ENCODE data around the gene RAB15. TPM values are rescaled to one million over a fixed set of nuclear protein-coding genes. Genes with fewer than 3 reads are reported as not detected.
"Not testable (repeated sequence)": the region's sequence is repeated elsewhere in the genome, so short reads cannot be mapped to it uniquely, and the experiment has no call there.

RAB15 gene
- total RNA-seq, 6 experiments from 2014 or later: 3.5 to 5.7 (median 5.0) TPM

DNA sequence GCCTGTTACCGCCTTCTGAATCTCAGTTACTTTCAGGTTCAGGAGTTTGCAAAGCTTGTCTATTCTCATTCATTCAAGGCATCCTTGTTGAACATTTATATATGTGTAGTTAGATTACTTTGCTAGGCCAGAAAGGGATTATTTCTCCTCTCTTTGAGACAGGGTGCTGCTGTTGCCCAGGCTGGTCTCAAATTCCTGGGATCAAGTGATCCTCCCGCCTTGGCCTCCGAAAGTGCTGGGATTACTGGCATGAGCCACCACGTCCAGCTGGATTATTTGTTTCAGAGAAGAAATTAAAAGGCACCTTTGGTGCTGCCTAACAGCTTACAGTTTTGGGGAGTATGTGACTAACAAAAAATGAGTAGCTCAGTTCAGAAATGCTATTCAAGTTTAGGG lies 57.1 kb downstream of the RAB15 start:
- Mint-ChIP-seq H3K36me3 (ENCODE audit: low read depth) (peaks cover 20% of the 10 kb centered on the region), H3K4me1 (ENCODE audit: low read depth) (peaks cover 51% of the 10 kb centered on the region), H3K27me3 (ENCODE audit: insufficient read depth) (peaks cover 2% of the 10 kb centered on the region; the same call in 1 of the 2 replicates), H3K27ac (peak overlapping the region; percentile 95), H3K9me3 (no peaks in the 10 kb centered on the region), H3K4me3 (peak overlapping the region; percentile 98)
- DNase-seq: no peak
- TF ChIP-seq, protein P1, sequence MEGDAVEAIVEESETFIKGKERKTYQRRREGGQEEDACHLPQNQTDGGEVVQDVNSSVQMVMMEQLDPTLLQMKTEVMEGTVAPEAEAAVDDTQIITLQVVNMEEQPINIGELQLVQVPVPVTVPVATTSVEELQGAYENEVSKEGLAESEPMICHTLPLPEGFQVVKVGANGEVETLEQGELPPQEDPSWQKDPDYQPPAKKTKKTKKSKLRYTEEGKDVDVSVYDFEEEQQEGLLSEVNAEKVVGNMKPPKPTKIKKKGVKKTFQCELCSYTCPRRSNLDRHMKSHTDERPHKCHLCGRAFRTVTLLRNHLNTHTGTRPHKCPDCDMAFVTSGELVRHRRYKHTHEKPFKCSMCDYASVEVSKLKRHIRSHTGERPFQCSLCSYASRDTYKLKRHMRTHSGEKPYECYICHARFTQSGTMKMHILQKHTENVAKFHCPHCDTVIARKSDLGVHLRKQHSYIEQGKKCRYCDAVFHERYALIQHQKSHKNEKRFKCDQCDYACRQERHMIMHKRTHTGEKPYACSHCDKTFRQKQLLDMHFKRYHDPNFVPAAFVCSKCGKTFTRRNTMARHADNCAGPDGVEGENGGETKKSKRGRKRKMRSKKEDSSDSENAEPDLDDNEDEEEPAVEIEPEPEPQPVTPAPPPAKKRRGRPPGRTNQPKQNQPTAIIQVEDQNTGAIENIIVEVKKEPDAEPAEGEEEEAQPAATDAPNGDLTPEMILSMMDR (IDR thresholded peaks at IDR 0.05): no peak

DNA sequence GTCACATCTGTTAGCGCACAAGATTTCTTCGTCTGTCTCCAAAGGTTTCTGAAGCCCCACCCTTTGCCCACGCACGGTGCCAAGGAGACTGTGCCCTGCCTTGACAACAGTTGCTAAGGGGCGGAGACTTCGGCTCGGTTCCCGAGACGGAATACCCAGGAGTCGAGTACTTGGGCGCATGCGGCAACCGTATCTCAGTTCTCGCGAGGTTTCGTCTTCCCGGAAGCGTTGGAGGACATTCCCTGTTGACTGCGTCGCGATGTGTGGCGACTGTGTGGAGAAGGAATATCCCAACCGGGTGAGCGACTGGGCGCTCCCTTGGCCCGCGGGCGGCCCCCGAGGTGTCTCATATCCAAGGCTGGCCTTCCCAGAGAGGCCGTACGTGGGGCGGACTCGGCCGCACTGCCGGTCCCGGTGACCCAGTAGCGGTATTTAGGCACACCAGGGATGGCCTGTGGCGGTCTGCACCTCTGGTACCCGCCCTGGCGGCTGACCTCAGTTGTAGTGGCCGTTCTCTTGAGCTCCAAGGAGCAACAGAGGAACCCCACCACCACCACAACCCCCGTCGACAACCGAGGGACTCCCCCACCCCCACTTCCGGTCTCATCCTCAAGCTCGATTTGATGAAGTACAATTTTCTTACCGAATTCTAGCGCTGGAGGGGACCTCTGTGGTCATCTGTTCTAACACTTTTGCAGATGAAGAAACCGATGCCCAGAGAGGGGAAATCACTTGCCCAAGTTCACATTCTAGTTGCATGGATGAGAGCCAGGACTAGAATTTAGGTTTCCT lies 57.7 kb downstream of the RAB15 start, which contains the start of gene CHURC1:
TSS of gene CHURC1 (plus strand) at position 219 of the 792 bp plus-strand sequence. CDS start at position 260, 41 bp downstream.
- peak; percentile 98 for DNase-seq
- peaks cover 2% of the 10 kb centered on the region; the same call in 1 of the 2 replicates for H3K27me3 Mint-ChIP-seq (ENCODE audit: insufficient read depth)
- peaks cover 20% of the 10 kb centered on the region for H3K36me3 Mint-ChIP-seq (ENCODE audit: low read depth)
- H3K27ac Mint-ChIP-seq: peak within 1 kb of the TSS; percentile 95
- H3K9me3 Mint-ChIP-seq: no peaks in the 10 kb centered on the region
- TF ChIP-seq, protein P1 (IDR thresholded peaks at IDR 0.05): no peak
- peak within 1 kb of the TSS; percentile 98 for H3K4me3 Mint-ChIP-seq
- H3K4me1 Mint-ChIP-seq (ENCODE audit: low read depth): peaks cover 45% of the 10 kb centered on the region

DNA sequence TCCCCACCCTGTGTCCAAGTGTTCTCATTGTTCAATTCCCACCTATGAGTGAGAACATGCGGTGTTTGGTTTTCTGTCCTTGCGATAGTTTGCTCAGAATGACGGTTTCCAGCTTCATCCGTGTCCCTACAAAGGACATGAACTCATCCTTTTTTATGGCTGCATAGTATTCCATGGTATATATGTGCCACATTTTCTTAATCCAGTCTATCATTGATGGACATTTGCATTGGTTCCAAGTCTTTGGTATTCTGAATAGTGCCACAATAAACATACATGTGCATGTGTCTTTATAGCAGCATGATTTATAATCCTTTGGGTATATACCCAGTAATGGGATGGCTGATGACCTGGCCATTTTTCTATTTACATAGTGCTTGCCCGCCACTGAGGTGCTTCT lies 58.7 kb downstream of the RAB15 start:
- peaks cover 20% of the 10 kb centered on the region for H3K36me3 Mint-ChIP-seq (ENCODE audit: low read depth)
- peak overlapping the region; percentile 98 for H3K4me3 Mint-ChIP-seq
- DNase-seq; H3K9me3 Mint-ChIP-seq; H3K27me3 Mint-ChIP-seq (ENCODE audit: insufficient read depth): not testable (repeated sequence)
- peaks cover 37% of the 10 kb centered on the region for H3K4me1 Mint-ChIP-seq (ENCODE audit: low read depth)
- H3K27ac Mint-ChIP-seq: peak overlapping the region; percentile 95

DNA sequence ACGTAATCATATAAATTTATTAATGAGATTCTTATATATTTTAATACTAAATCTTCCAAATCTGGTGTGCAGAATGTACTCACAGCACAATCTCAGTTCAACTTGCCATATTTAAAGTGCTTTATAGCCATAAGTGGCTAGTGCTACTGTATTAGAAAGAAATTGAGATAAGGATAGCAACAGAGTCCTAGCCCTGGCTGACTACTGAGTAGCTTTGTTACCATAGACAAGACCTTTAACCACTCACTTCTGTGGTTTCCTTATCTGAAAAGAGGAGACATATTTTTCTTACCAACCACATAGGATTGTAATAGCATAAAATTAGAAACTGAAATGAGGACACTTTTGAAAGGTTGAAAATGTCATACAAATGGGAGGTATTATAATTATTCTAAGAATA lies 59.9 kb downstream of the RAB15 start:
- DNase-seq: no peak
- TF ChIP-seq, protein P1 (IDR thresholded peaks at IDR 0.05): no peak
- peaks cover 15% of the 10 kb centered on the region for H3K36me3 Mint-ChIP-seq (ENCODE audit: low read depth)
- no peak overlapping the region for H3K4me3 Mint-ChIP-seq
- no peaks in the 10 kb centered on the region for H3K9me3 Mint-ChIP-seq
- H3K4me1 Mint-ChIP-seq (ENCODE audit: low read depth): peaks cover 25% of the 10 kb centered on the region
- peaks cover 2% of the 10 kb centered on the region; the same call in 1 of the 2 replicates for H3K27me3 Mint-ChIP-seq (ENCODE audit: insufficient read depth)
- no peak overlapping the region for H3K27ac Mint-ChIP-seq

DNA sequence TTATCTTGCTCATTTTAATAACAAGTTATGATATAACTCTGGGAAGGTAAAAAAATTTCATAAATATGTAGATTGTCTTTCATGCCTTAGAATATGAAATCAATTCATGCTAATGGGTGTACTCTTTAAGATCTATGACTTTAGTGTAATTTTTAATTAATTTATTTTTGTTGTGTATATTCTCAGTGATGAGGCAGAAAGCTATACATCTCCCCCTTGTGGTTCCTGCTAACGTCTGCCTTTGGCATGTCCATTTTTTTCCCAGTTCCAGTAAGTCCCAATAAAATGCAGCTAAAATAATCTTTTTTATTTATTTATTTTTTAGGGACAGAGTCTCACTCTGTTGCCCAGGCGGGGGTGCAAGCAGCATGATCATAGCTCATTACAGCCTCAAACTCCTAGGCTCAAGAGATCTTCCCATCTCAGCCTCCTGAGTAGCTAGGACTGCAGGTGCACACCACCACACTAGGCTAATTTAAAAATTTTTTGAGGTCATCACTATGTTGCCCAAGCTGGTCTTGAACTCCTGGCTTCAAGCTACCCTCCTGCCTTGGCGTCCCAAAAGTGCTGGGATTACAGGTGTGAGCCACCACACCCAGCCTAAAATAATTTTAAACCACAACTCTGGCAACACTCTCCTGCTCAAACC lies 61.2 kb downstream of the RAB15 start:
- TF ChIP-seq, protein P1 (IDR thresholded peaks at IDR 0.05): peak; percentile 84
- no peak overlapping the region for H3K27ac Mint-ChIP-seq
- H3K27me3 Mint-ChIP-seq (ENCODE audit: insufficient read depth): peaks cover 4% of the 10 kb centered on the region
- no peak overlapping the region for H3K4me3 Mint-ChIP-seq
- peak; percentile 42 for DNase-seq
- no peaks in the 10 kb centered on the region for H3K9me3 Mint-ChIP-seq
- H3K36me3 Mint-ChIP-seq (ENCODE audit: low read depth): peaks cover 12% of the 10 kb centered on the region
- peaks cover 23% of the 10 kb centered on the region for H3K4me1 Mint-ChIP-seq (ENCODE audit: low read depth)

DNA sequence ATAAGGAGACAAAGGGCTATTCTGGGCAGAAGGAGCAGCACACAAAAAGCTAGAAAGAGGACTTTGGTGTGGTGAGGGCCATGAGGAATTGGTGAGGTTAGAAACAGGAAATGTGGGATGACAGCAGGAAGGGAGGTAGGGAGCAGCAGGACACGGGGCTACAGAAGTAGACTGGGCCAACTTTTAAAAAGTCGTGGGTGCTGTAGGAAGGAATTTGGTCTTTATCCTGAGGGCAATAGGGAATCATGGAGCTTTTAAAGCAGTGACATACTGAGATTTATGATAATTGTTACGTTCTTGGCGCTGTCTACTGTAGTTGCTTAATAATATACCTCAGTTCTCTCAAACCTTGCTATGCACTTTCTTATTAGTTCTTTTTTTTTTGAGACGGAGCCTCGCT lies 66.1 kb downstream of the RAB15 start:
- Mint-ChIP-seq H3K36me3 (ENCODE audit: low read depth) (no peaks in the 10 kb centered on the region), H3K27ac (no peak overlapping the region), H3K4me1 (ENCODE audit: low read depth) (peaks cover 10% of the 10 kb centered on the region; the same call in 1 of the 2 replicates), H3K27me3 (ENCODE audit: insufficient read depth) (peaks cover 12% of the 10 kb centered on the region), H3K9me3 (no peaks in the 10 kb centered on the region), H3K4me3 (no peak overlapping the region)
- TF ChIP-seq, protein P1 (IDR thresholded peaks at IDR 0.05): no peak
- no peak for DNase-seq
